Ishikawa (cell line): ENCODE results near the gene CYBC1.

ENCODE experiments used
- CEBPB ChIP-seq: IDR thresholded peaks from 2 replicates; pipeline ENCODE4 v1.6.1; 2012
- CREB1 ChIP-seq: IDR thresholded peaks from 2 replicates; pipeline ENCODE4 v1.6.1; 2012; ENCODE audit warnings: low read depth
- EP300 ChIP-seq: IDR thresholded peaks from 2 replicates; pipeline ENCODE4 v1.6.1; 2012; ENCODE audit warnings: borderline replicate concordance
- FOXM1 ChIP-seq: IDR thresholded peaks from 2 replicates; pipeline ENCODE4 v1.6.1; 2012; ENCODE audit warnings: low read depth, borderline replicate concordance
- MAX ChIP-seq: IDR thresholded peaks from 2 replicates; pipeline ENCODE4 v1.6.1; 2012
- NFIC ChIP-seq: IDR thresholded peaks from 2 replicates; pipeline ENCODE4 v1.6.1; 2012
- RAD21 ChIP-seq: IDR thresholded peaks from 2 replicates; pipeline ENCODE4 v1.6.1; 2012; ENCODE audit warnings: low read depth
- REST ChIP-seq: IDR thresholded peaks from 2 replicates; pipeline ENCODE4 v1.6.1; 2012; ENCODE audit warnings: low read depth, mild to moderate bottlenecking
- TAF1 ChIP-seq: IDR thresholded peaks from 2 replicates; pipeline ENCODE4 v1.6.1; 2012; ENCODE audit warnings: low read depth, mild to moderate bottlenecking
- TEAD4 ChIP-seq: IDR thresholded peaks from 2 replicates; pipeline ENCODE4 v1.6.1; 2012
- USF1 ChIP-seq: IDR thresholded peaks from 2 replicates; pipeline ENCODE4 v1.6.1; 2012
- YY1 ChIP-seq: IDR thresholded peaks from 2 replicates; pipeline ENCODE4 v1.6.1; 2012; ENCODE audit warnings: low read depth
- ZBTB7A ChIP-seq: IDR thresholded peaks from 2 replicates; pipeline ENCODE4 v1.6.1; 2012; ENCODE audit warnings: low read depth

- no peak for TF ChIP-seq FOXM1
- TF ChIP-seq TEAD4 = no peak
- no peak for TF ChIP-seq EP300
- TF ChIP-seq USF1 = no peak
- TF ChIP-seq YY1 = no peak
- no peak for TF ChIP-seq RAD21
- TF ChIP-seq REST = no peak
- TF ChIP-seq MAX = no peak
- no peak for TF ChIP-seq CEBPB
- no peak for TF ChIP-seq CREB1
- TF ChIP-seq ZBTB7A = no peak
- TF ChIP-seq NFIC = no peak
- no peak for TF ChIP-seq TAF1
Observed at GRCh38 chr17:82489117-82489516, 38.6 kb upstream of the CYBC1 start.
